K562 (cell line): ENCODE data around the gene YWHAB.

Experiments
- PML ChIP-seq: IDR thresholded peaks from 2 replicates; pipeline ENCODE4 v1.6.1; 2012; ENCODE audit warnings: low read length, inconsistent platforms
- POLR2A ChIP-seq: fragments of 450-650 bp; conservative IDR thresholded peaks from 2 replicates; pipeline ENCODE4 v1.6.1; 2016
- POLR3A ChIP-seq: IDR thresholded peaks from 2 replicates; pipeline ENCODE4 v1.6.1; 2011; ENCODE audit warnings: borderline replicate concordance, mild to moderate bottlenecking, moderate library complexity; ENCODE audit not compliant: insufficient read length, insufficient read depth; ENCODE audit errors: extremely low read depth
- SAP30 ChIP-seq: fragments of 200-600 bp; sonication (generic); IDR thresholded peaks from 2 replicates; pipeline ENCODE4 v1.6.1; 2012; ENCODE audit warnings: borderline replicate concordance, low read depth, mild to moderate bottlenecking, moderate library complexity, low read length, control low read depth, inconsistent platforms; ENCODE audit not compliant: insufficient read depth, poor library complexity, severe bottlenecking

GRCh38 chr20:44886828-44887227, 1.3 kb downstream of the YWHAB start:
- TF ChIP-seq PML = no peak
- no peak for TF ChIP-seq POLR3A
- TF ChIP-seq POLR2A = no peak
- no peak for TF ChIP-seq SAP30
